SK-N-SH treated with all-trans-retinoic acid at 6 μM for 48 hours (cell line): ENCODE data around the gene GNMT.

Source experiments
- ATAC-seq: fragments of 200-7000 bp; cut with Tn5 transposase; 3 replicates; pipeline ENCODE4 v1.9.1; 2020; ENCODE audit warnings: mild to moderate bottlenecking, moderate library complexity
- ARNTL ChIP-seq: fragments of 450-650 bp; formaldehyde crosslinking; IDR thresholded peaks from 2 replicates; pipeline ENCODE4 v1.5.0; 2020; ENCODE audit warnings: low read depth, mild to moderate bottlenecking, moderate library complexity, borderline replicate concordance
- BACH2 ChIP-seq: fragments of 250-450 bp; sonication (Bioruptor Pico); IDR thresholded peaks from 2 replicates; pipeline ENCODE4 v1.9.0; 2021; ENCODE audit warnings: mild to moderate bottlenecking, borderline replicate concordance
- CSDC2 ChIP-seq: fragments of 250-450 bp; sonication (Bioruptor Pico); IDR thresholded peaks from 2 replicates; pipeline ENCODE4 v1.5.0; 2020; ENCODE audit warnings: mild to moderate bottlenecking, moderate library complexity
- ESRRG ChIP-seq: fragments of 250-450 bp; sonication (Bioruptor Pico); IDR thresholded peaks from 2 replicates; pipeline ENCODE4 v1.6.1; 2021; ENCODE audit warnings: mild to moderate bottlenecking
- GLIS3 ChIP-seq: fragments of 250-450 bp; sonication (Bioruptor Pico); IDR thresholded peaks from 2 replicates; pipeline ENCODE4 v1.5.0; 2020; ENCODE audit warnings: mild to moderate bottlenecking, moderate library complexity
- ISL1 ChIP-seq: fragments of 250-450 bp; sonication (Bioruptor Pico); IDR thresholded peaks from 2 replicates; pipeline ENCODE4 v2.1.2; 2022; ENCODE audit warnings: mild to moderate bottlenecking, moderate library complexity
- OSR1 ChIP-seq: fragments of 250-450 bp; sonication (Bioruptor Pico); IDR thresholded peaks from 2 replicates; pipeline ENCODE4 v1.8.0; 2022; ENCODE audit warnings: moderate library complexity, mild to moderate bottlenecking, inconsistent platforms
- PPARA ChIP-seq: fragments of 250-450 bp; sonication (Bioruptor Pico); IDR thresholded peaks from 2 replicates; pipeline ENCODE4 v1.5.0; 2020; ENCODE audit warnings: mild to moderate bottlenecking, borderline replicate concordance
- RARB ChIP-seq: fragments of 250-450 bp; sonication (Bioruptor Pico); IDR thresholded peaks from 2 replicates; pipeline ENCODE4 v1.8.0; 2021; ENCODE audit warnings: mild to moderate bottlenecking, moderate library complexity
- SNAI2 ChIP-seq: fragments of 250-450 bp; sonication (Bioruptor Pico); IDR thresholded peaks from 2 replicates; pipeline ENCODE4 v1.5.0; 2020; ENCODE audit warnings: mild to moderate bottlenecking, moderate library complexity
- TCF4 ChIP-seq: fragments of 250-450 bp; sonication (Bioruptor Pico); IDR thresholded peaks from 2 replicates; pipeline ENCODE4 v1.8.0; 2021; ENCODE audit warnings: mild to moderate bottlenecking, moderate library complexity, borderline replicate concordance
- ZC3H10 ChIP-seq: fragments of 250-450 bp; sonication (Bioruptor Pico); IDR thresholded peaks from 2 replicates; pipeline ENCODE4 v1.5.1; 2021; ENCODE audit warnings: mild to moderate bottlenecking, moderate library complexity
- ZFP3 ChIP-seq: fragments of 250-450 bp; sonication (Bioruptor Pico); IDR thresholded peaks from 2 replicates; pipeline ENCODE4 v1.5.0; 2020; ENCODE audit warnings: mild to moderate bottlenecking, moderate library complexity
- ZFP30 ChIP-seq: fragments of 450-650 bp; formaldehyde crosslinking; IDR thresholded peaks from 2 replicates; pipeline ENCODE4 v1.5.0; 2022; ENCODE audit warnings: mild to moderate bottlenecking, moderate library complexity
- ZNF565 ChIP-seq: fragments of 450-650 bp; formaldehyde crosslinking; conservative IDR thresholded peaks from 2 replicates; pipeline ENCODE4 v1.5.0; 2020; ENCODE audit warnings: low read depth, mild to moderate bottlenecking, moderate library complexity
- ZNF70 ChIP-seq: fragments of 450-650 bp; formaldehyde crosslinking; IDR thresholded peaks from 2 replicates; pipeline ENCODE4 v1.5.0; 2020; ENCODE audit warnings: mild to moderate bottlenecking, moderate library complexity
- ZNF8 ChIP-seq: fragments of 450-650 bp; formaldehyde crosslinking; IDR thresholded peaks from 2 replicates; pipeline ENCODE4 v1.5.0; 2020; ENCODE audit warnings: mild to moderate bottlenecking, moderate library complexity
- TF ChIP-seq, protein P1 (sequence below): fragments of 250-450 bp; sonication (Bioruptor Pico); IDR thresholded peaks from 2 replicates; pipeline ENCODE4 v1.8.0; 2020; ENCODE audit warnings: mild to moderate bottlenecking, moderate library complexity, borderline replicate concordance
- TF ChIP-seq, protein P2 (sequence below): fragments of 250-450 bp; sonication (Bioruptor Pico); IDR thresholded peaks from 2 replicates; pipeline ENCODE4 v1.8.0; 2021; ENCODE audit warnings: low read depth, mild to moderate bottlenecking, moderate library complexity, borderline replicate concordance
- TF ChIP-seq, protein P3 (sequence below): fragments of 250-450 bp; sonication (Bioruptor Pico); IDR thresholded peaks from 2 replicates; pipeline ENCODE4 v1.5.1; 2020; ENCODE audit warnings: low read depth, mild to moderate bottlenecking, moderate library complexity
- TF ChIP-seq, protein P4 (sequence below): fragments of 250-450 bp; sonication (Bioruptor Pico); IDR thresholded peaks from 2 replicates; pipeline ENCODE4 v1.5.1; 2021; ENCODE audit warnings: mild to moderate bottlenecking, moderate library complexity

Gene GNMT

DNA sequence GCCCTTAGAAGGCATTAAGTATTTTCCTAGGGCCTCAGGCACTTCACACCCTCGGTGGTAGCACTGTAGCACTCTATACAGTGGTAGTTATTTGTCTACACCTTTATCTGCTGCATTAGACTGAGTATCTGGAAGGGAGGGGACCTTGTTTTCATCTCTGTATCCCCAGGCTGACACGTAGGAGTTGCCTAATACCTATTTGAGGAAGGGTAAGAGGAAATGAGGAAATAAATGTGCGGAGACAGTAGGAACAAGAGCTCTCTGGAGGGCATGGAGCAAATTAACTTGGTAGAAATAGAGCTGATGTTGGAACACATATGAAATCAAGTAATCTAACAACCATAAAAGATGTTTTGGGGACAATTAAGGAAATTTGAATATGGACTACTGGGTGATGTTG, 27.3 kb upstream of the GNMT start:
- ATAC-seq: no peak
- TF ChIP-seq ESRRG (CRISPR knock-in tag): no peak

DNA sequence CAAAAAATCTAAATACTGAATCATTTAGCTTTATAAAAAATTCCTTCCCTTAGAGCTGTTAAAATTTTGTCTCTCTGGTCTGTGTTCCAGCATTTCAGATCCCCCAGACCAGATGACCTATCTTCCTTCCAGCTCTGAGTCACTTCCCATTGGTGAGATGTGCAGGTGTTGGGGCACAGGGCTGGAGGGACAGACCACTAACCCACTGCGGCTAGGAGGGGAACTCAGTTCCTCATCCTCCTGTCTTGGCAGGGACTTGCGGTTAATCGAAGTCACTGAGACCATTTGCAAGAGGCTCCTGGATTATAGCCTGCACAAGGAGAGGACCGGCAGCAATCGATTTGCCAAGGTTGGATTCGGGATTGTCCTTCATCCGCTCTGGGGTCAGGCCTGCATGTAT, 25.2 kb upstream of the GNMT start:
- no peak for TF ChIP-seq CSDC2 (CRISPR knock-in tag)
- TF ChIP-seq GLIS3 (CRISPR knock-in tag): no peak
- TF ChIP-seq ZNF565 (CRISPR knock-in tag): no peak
- TF ChIP-seq, protein P1, sequence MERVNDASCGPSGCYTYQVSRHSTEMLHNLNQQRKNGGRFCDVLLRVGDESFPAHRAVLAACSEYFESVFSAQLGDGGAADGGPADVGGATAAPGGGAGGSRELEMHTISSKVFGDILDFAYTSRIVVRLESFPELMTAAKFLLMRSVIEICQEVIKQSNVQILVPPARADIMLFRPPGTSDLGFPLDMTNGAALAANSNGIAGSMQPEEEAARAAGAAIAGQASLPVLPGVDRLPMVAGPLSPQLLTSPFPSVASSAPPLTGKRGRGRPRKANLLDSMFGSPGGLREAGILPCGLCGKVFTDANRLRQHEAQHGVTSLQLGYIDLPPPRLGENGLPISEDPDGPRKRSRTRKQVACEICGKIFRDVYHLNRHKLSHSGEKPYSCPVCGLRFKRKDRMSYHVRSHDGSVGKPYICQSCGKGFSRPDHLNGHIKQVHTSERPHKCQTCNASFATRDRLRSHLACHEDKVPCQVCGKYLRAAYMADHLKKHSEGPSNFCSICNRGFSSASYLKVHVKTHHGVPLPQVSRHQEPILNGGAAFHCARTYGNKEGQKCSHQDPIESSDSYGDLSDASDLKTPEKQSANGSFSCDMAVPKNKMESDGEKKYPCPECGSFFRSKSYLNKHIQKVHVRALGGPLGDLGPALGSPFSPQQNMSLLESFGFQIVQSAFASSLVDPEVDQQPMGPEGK (CRISPR knock-in tag): no peak
- TF ChIP-seq PPARA (CRISPR knock-in tag): no peak
- TF ChIP-seq ZFP30 (CRISPR knock-in tag): no peak
- TF ChIP-seq SNAI2 (CRISPR knock-in tag): no peak
- TF ChIP-seq ZNF70 (CRISPR knock-in tag): no peak
- TF ChIP-seq ZNF8 (CRISPR knock-in tag): no peak
- no peak for TF ChIP-seq OSR1 (CRISPR knock-in tag)
- TF ChIP-seq TCF4 (CRISPR knock-in tag): no peak
- TF ChIP-seq, protein P2, sequence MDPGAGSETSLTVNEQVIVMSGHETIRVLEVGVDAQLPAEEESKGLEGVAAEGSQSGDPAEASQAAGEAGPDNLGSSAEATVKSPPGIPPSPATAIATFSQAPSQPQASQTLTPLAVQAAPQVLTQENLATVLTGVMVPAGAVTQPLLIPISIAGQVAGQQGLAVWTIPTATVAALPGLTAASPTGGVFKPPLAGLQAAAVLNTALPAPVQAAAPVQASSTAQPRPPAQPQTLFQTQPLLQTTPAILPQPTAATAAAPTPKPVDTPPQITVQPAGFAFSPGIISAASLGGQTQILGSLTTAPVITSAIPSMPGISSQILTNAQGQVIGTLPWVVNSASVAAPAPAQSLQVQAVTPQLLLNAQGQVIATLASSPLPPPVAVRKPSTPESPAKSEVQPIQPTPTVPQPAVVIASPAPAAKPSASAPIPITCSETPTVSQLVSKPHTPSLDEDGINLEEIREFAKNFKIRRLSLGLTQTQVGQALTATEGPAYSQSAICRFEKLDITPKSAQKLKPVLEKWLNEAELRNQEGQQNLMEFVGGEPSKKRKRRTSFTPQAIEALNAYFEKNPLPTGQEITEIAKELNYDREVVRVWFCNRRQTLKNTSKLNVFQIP (CRISPR knock-in tag): no peak
- TF ChIP-seq ZFP3 (CRISPR knock-in tag): no peak
- no peak for TF ChIP-seq ISL1 (CRISPR knock-in tag)
- no peak for ATAC-seq

DNA sequence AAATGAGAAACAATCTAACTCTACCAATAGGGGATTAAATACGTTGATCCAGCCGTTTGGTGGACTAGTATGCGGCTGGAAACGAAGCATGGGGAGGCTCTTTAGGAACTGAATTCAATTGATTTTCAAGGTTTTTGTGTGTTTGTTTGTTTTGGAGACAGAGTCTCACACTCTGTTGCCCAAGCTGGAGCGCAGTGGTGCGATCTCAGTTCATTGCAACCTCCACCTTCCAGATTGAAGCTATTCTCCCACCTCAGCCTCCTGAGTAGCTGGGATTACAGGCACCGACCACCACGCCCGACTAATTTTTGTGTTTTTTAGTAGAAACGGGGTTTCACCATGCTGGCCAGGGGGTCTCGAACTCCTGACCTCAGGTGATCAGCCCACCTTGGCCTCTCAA, 24.2 kb upstream of the GNMT start:
- TF ChIP-seq ISL1 (CRISPR knock-in tag) (no peak), TCF4 (CRISPR knock-in tag) (no peak), ZFP30 (CRISPR knock-in tag) (no peak), PPARA (CRISPR knock-in tag) (no peak)
- ATAC-seq: no peak

DNA sequence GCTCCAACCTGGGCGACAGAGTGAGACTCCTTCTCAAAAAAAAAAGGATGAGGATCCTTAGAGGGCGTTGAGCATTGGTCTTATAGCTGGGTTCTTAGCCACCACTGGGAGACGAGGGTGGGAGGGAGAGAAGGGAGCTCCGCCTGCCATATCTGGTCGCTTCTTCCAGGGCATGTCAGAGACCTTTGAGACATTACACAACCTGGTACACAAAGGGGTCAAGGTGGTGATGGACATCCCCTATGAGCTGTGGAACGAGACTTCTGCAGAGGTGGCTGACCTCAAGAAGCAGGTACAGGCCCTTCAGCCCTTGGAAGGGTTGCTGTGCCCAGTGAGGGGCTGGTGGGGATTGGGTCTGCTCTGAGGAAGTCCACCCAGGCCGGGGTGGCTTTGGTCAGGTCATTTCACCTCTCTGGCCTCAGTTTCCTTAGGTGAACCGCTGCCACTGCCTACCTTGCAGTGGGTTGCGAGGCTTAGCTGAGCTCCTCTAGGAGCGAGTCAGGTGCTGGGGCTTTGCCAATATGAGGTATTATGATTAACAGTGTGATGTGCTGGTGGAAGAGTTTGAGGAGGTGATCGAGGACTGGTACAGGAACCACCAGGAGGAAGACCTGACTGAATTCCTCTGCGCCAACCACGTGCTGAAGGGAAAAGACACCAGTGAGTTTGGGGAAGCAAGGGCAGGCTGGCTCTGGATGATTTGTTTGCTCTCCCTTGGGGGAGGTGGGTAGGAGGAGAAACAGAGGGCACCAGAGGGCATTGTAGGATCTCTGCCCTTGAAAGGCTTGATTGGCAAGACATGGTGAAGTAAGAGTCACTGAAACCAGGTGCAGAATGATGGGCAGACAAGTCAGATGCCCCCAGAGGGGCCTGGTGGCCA, 22.8 kb upstream of the GNMT start:
- ATAC-seq: no peak
- TF ChIP-seq ESRRG (CRISPR knock-in tag) (no peak), ZFP30 (CRISPR knock-in tag) (no peak)

DNA sequence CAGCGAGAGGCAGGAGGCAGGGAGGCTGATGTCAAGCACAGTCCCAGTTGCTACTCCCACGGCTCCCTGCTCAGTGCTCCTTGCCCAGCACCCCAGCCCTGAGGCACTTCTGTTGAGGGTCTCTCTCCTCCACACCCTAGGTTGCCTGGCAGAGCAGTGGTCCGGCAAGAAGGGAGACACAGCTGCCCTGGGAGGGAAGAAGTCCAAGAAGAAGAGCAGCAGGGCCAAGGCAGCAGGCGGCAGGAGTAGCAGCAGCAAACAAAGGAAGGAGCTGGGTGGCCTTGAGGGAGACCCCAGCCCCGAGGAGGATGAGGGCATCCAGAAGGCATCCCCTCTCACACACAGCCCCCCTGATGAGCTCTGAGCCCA, 22.1 kb upstream of the GNMT start:
- TF ChIP-seq, protein P3, sequence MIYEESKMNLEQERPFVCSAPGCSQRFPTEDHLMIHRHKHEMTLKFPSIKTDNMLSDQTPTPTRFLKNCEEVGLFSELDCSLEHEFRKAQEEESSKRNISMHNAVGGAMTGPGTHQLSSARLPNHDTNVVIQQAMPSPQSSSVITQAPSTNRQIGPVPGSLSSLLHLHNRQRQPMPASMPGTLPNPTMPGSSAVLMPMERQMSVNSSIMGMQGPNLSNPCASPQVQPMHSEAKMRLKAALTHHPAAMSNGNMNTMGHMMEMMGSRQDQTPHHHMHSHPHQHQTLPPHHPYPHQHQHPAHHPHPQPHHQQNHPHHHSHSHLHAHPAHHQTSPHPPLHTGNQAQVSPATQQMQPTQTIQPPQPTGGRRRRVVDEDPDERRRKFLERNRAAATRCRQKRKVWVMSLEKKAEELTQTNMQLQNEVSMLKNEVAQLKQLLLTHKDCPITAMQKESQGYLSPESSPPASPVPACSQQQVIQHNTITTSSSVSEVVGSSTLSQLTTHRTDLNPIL (CRISPR knock-in tag): no peak
- TF ChIP-seq TCF4 (CRISPR knock-in tag) (no peak), GLIS3 (CRISPR knock-in tag) (no peak), ZC3H10 (CRISPR knock-in tag) (no peak)
- no peak for ATAC-seq

GRCh38 chr6:42938987-42939809, 21.4 kb upstream of the GNMT start:
- ATAC-seq: no peak; the same call in 2 of the 3 replicates
- TF ChIP-seq ZNF8 (CRISPR knock-in tag): no peak
- no peak for TF ChIP-seq ZC3H10 (CRISPR knock-in tag)
- TF ChIP-seq ZNF565 (CRISPR knock-in tag): no peak
- no peak for TF ChIP-seq BACH2 (CRISPR knock-in tag)
- no peak for TF ChIP-seq GLIS3 (CRISPR knock-in tag)
- no peak for TF ChIP-seq ARNTL (CRISPR knock-in tag)
- TF ChIP-seq ZFP30 (CRISPR knock-in tag): no peak
- TF ChIP-seq ZFP3 (CRISPR knock-in tag): no peak
- TF ChIP-seq, protein P4, sequence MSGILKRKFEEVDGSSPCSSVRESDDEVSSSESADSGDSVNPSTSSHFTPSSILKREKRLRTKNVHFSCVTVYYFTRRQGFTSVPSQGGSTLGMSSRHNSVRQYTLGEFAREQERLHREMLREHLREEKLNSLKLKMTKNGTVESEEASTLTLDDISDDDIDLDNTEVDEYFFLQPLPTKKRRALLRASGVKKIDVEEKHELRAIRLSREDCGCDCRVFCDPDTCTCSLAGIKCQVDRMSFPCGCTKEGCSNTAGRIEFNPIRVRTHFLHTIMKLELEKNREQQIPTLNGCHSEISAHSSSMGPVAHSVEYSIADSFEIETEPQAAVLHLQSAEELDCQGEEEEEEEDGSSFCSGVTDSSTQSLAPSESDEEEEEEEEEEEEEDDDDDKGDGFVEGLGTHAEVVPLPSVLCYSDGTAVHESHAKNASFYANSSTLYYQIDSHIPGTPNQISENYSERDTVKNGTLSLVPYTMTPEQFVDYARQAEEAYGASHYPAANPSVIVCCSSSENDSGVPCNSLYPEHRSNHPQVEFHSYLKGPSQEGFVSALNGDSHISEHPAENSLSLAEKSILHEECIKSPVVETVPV (CRISPR knock-in tag): no peak
- no peak for TF ChIP-seq SNAI2 (CRISPR knock-in tag)
- no peak for TF ChIP-seq RARB (CRISPR knock-in tag)
- no peak for TF ChIP-seq ZNF70 (CRISPR knock-in tag)
- TF ChIP-seq, protein P3 (CRISPR knock-in tag): no peak
- no peak for TF ChIP-seq ESRRG (CRISPR knock-in tag)
